Activated CD4-positive, alpha-beta memory T cell treated with anti-CD3 and anti-CD28 coated beads for 36 hours (primary cell): Measurements from ENCODE around the gene RASA3. TPM values are rescaled to one million over a fixed set of nuclear protein-coding genes. Genes with fewer than 3 reads are reported as not detected.
"Not testable (repeated sequence)": the region's sequence is repeated elsewhere in the genome, so short reads cannot be mapped to it uniquely, and the experiment has no call there.

ENCODE experiments used
- CTCF ChIA-PET: fragments of 350-600 bp; sonication (Branson Sonifier 250); formaldehyde crosslinking; loops from one replicate; lab custom pipeline; 2021; ENCODE audit warnings: antibody characterized with exemption, inconsistent platforms; lab: Charles Lee
- POLR2A ChIA-PET: fragments of 350-600 bp; sonication (Branson Sonifier 250); formaldehyde crosslinking; loops from one replicate; lab custom pipeline; 2021; ENCODE audit warnings: antibody characterized with exemption; lab: Charles Lee
- DNase-seq: peaks from one replicate; pipeline ENCODE4 v3.0.0-alpha.2; 2020
- H3K27ac Mint-ChIP-seq: one replicate; pipeline ENCODE4 v1.8.0; 2021; ENCODE audit warnings: mixed read lengths
- H3K27me3 Mint-ChIP-seq: one replicate; pipeline ENCODE4 v1.8.0; 2021; ENCODE audit warnings: mixed read lengths
- H3K36me3 Mint-ChIP-seq: one replicate; pipeline ENCODE4 v1.8.0; 2021; ENCODE audit warnings: mixed read lengths
- H3K4me1 Mint-ChIP-seq: one replicate; pipeline ENCODE4 v1.8.0; 2021; ENCODE audit warnings: low read depth, mixed read lengths
- H3K4me3 Mint-ChIP-seq: one replicate; pipeline ENCODE4 v1.8.0; 2021; ENCODE audit warnings: mild to moderate bottlenecking, mixed read lengths
- H3K9me3 Mint-ChIP-seq: one replicate; pipeline ENCODE4 v1.8.0; 2021; ENCODE audit warnings: mixed read lengths
- intact Hi-C: fragments of 100-400 bp; cut with micrococcal nuclease; formaldehyde crosslinking; loops from one replicate; pipeline ENCODE4 v1.15.1; 2023
- total RNA-seq, 2 experiments: library from RNA; stranded (reverse); gene quantifications; one replicate each; pipeline ENCODE4 v1.2.3, GENCODE V29; 2021

The RASA3 gene
- total RNA-seq, 2 experiments from 2014 or later, result 45.9 to 49.3 TPM

- Mint-ChIP-seq H3K27me3 (no peaks in the 10 kb centered on the region), H3K4me1 (peaks cover 4% of the 10 kb centered on the region), H3K36me3 (peaks cover 44% of the 10 kb centered on the region), H3K4me3 (no peak overlapping the region), H3K9me3 (no peaks in the 10 kb centered on the region), H3K27ac (no peak overlapping the region)
- intact Hi-C loops, result no loop called here
- CTCF ChIA-PET, result no interaction called here
- no peak for DNase-seq
- POLR2A ChIA-PET, result no interaction called here
Measured at GRCh38 chr13:113992276-113993005, 140.0 kb downstream of the RASA3 start.

GRCh38 chr13:113991676-113992179 is 140.7 kb downstream of the RASA3 start:
- Mint-ChIP-seq H3K9me3 (no peaks in the 10 kb centered on the region), H3K27ac (no peak overlapping the region), H3K27me3 (no peaks in the 10 kb centered on the region), H3K4me1 (peaks cover 4% of the 10 kb centered on the region), H3K36me3 (peaks cover 40% of the 10 kb centered on the region), H3K4me3 (no peak overlapping the region)
- CTCF ChIA-PET, result no interaction called here
- POLR2A ChIA-PET, result no interaction called here
- no peak for DNase-seq
- intact Hi-C loops, result no loop called here

GRCh38 chr13:113991191-113991669 is 141.2 kb downstream of the RASA3 start:
- intact Hi-C loops, result no loop called here
- no peaks in the 10 kb centered on the region for H3K9me3 Mint-ChIP-seq
- ChIA-PET POLR2A (no interaction called here), CTCF (no interaction called here)
- no peaks in the 10 kb centered on the region for H3K27me3 Mint-ChIP-seq
- H3K4me3 Mint-ChIP-seq, result no peak overlapping the region
- H3K4me1 Mint-ChIP-seq, result peaks cover 4% of the 10 kb centered on the region
- H3K27ac Mint-ChIP-seq, result no peak overlapping the region
- H3K36me3 Mint-ChIP-seq, result peaks cover 40% of the 10 kb centered on the region
- no peak for DNase-seq

- peaks cover 4% of the 10 kb centered on the region for H3K4me1 Mint-ChIP-seq
Measured at GRCh38 chr13:113990321-113990837, 142.0 kb downstream of the RASA3 start.

DNA sequence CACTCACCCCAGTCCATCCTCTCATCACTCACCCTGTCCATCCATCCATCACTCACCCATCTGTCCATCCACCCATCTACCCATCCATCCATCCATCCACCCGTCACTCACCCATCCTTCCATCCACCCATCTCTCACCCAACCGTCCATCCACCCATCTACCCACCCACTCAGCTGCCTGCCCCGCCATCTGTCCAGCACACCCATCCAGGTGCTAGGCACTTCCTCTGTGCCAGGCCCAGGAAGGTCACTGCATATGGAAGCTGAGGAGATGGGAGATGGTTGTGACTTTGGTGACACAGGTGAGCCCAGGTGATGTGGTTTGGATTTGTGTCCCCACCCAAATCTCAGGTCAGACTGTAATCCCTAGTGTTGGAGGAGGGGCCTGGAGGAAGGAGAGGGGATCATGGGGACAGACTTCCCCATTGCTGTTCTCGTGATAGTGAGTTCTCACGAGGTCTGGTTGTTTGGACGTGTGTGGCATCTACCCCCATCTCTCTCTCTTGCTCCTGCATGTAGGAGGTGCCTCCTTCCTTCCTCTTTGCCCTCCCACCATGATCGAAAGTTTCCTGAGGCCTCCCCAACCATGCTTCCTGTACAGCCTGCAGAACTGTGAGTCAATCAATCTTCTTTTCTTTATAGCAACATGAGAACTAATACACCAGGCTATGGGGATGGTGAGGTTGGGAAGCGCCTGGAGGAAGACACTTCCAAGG is 142.7 kb downstream of the RASA3 start:
- Mint-ChIP-seq H3K4me1 (peaks cover 4% of the 10 kb centered on the region), H3K4me3 (no peak overlapping the region), H3K36me3 (peaks cover 40% of the 10 kb centered on the region), H3K27me3 (no peaks in the 10 kb centered on the region), H3K27ac (peak overlapping the region; percentile 66), H3K9me3 (no peaks in the 10 kb centered on the region)
- ChIA-PET CTCF (no interaction called here), POLR2A (no interaction called here)
- intact Hi-C loops, result no loop called here
- no peak for DNase-seq

More at GRCh38 chr13:113990321-113990837, 142.0 kb downstream of the RASA3 start:
- Mint-ChIP-seq H3K27me3 (no peaks in the 10 kb centered on the region), H3K27ac (peak overlapping the region; percentile 66), H3K36me3 (peaks cover 40% of the 10 kb centered on the region), H3K4me3 (no peak overlapping the region), H3K9me3 (no peaks in the 10 kb centered on the region)
- POLR2A ChIA-PET, result no interaction called here
- intact Hi-C loops, result no loop called here
- CTCF ChIA-PET, result no interaction called here
- no peak for DNase-seq

DNA sequence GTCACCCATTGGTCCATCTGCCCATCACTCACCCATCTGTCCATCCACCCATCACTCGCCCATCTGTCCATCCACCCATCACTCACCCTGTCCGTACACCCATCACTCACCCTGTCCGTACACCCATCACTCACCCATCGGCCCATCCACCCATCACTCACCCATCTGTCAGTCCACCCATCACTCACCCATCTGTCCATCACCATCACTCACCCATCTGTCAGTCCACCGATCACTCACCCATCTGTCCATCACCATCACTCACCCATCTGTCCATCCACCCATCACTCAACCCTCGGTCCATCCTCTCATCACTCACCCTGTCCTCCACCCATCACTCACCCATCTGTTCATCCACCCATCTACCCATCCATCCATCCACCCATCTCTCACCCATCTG is 143.6 kb downstream of the RASA3 start:
- CTCF ChIA-PET, POLR2A ChIA-PET, DNase-seq, H3K4me3 Mint-ChIP-seq, H3K27ac Mint-ChIP-seq, H3K27me3 Mint-ChIP-seq, H3K9me3 Mint-ChIP-seq, H3K4me1 Mint-ChIP-seq, intact Hi-C loops: not testable (repeated sequence)
- peaks cover 34% of the 10 kb centered on the region for H3K36me3 Mint-ChIP-seq

- CTCF ChIA-PET, result no interaction called here
- intact Hi-C loops, result no loop called here
- no peaks in the 10 kb centered on the region for H3K9me3 Mint-ChIP-seq
- H3K27me3 Mint-ChIP-seq, result no peaks in the 10 kb centered on the region
- H3K27ac Mint-ChIP-seq, result no peak overlapping the region
- no peak for DNase-seq
- H3K4me1 Mint-ChIP-seq, result no peaks in the 10 kb centered on the region
- POLR2A ChIA-PET, result no interaction called here
- no peak overlapping the region for H3K4me3 Mint-ChIP-seq
- H3K36me3 Mint-ChIP-seq, result peaks cover 30% of the 10 kb centered on the region
Measured at GRCh38 chr13:113982296-113982661, 150.1 kb downstream of the RASA3 start.

GRCh38 chr13:113981611-113982295 is 150.7 kb downstream of the RASA3 start:
- Mint-ChIP-seq H3K36me3 (peaks cover 32% of the 10 kb centered on the region), H3K4me3 (no peak overlapping the region), H3K27me3 (no peaks in the 10 kb centered on the region), H3K4me1 (no peaks in the 10 kb centered on the region), H3K27ac (no peak overlapping the region), H3K9me3 (no peaks in the 10 kb centered on the region)
- DNase-seq, result no peak
- intact Hi-C loops, result no loop called here
- ChIA-PET CTCF (no interaction called here), POLR2A (interaction anchor here (0.6 kb wide), 1 partner anchor 248 kb away, joined by 3 read pairs; no protein-coding TSS in a partner anchor)

DNA sequence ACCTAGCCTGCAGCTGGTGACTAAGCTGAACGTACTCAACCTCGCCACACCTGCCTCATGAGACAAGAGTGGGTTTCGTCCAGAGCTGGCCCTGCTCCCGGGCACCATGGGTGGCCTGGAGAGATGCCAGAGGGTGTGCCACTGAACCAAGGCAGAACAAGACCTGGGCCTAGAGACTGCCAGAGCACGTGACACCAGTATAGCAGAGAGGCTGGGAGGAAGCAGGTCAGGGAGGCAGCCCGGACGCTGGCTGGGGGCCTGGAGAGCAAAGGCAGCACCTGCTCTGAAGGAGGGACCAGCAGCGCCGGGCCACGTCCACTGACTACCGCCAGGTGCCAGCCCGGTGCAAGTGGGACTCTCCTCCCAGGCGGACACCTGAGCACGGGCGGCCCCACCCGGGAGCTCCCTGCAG is 151.2 kb downstream of the RASA3 start:
- intact Hi-C loops, result no loop called here
- Mint-ChIP-seq H3K4me1 (no peaks in the 10 kb centered on the region), H3K9me3 (no peaks in the 10 kb centered on the region), H3K4me3 (no peak overlapping the region), H3K27ac (no peak overlapping the region), H3K27me3 (no peaks in the 10 kb centered on the region), H3K36me3 (peaks cover 32% of the 10 kb centered on the region)
- ChIA-PET POLR2A (interaction anchor here (0.6 kb wide), 1 partner anchor 248 kb away, joined by 3 read pairs; no protein-coding TSS in a partner anchor), CTCF (no interaction called here)
- no peak for DNase-seq

GRCh38 chr13:113980489-113981064 is 151.8 kb downstream of the RASA3 start:
- Mint-ChIP-seq H3K27me3 (no peaks in the 10 kb centered on the region), H3K9me3 (no peaks in the 10 kb centered on the region), H3K4me1 (no peaks in the 10 kb centered on the region), H3K36me3 (peaks cover 34% of the 10 kb centered on the region), H3K4me3 (no peak overlapping the region), H3K27ac (no peak overlapping the region)
- no peak for DNase-seq
- ChIA-PET CTCF (no interaction called here), POLR2A (no interaction called here)
- intact Hi-C loops, result no loop called here

DNA sequence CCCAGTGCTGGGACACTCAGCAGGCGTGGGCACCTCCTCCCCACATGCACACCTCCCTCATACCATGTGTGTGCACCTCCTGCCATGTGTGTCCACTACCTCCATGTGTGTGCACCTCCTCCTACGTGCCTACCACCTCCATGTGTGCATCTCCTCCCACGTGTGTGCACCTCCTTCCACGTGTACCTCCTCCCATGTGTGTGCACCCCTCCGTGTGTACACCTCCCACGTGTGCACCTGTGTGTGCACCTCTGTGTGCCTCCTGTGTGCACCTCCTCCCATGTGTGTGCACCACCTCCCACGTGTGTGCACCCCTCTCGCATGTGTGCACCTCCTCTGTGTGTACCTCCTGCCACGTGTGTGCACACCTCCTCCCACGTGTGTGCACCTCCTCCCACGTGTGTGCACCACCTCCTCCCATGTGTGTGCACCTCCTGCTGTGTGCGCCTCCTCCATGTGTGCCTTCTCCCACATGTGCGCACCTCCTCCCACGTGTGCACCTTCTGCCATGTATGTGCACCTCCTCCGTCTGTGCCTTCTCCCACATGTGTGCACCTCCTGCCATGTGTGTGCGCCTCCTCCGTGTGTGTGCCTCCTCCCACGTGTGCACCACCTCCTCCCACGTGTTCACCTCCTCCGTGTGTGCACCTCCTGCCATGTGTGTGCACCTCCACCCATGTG is 152.5 kb downstream of the RASA3 start:
- no peak for DNase-seq
- ChIA-PET CTCF (no interaction called here), POLR2A (no interaction called here)
- Mint-ChIP-seq H3K9me3 (no peaks in the 10 kb centered on the region), H3K4me1 (no peaks in the 10 kb centered on the region), H3K27ac (no peak overlapping the region), H3K27me3 (no peaks in the 10 kb centered on the region), H3K4me3 (no peak overlapping the region), H3K36me3 (peaks cover 36% of the 10 kb centered on the region)
- intact Hi-C loops, result no loop called here
